ENCODE results near the gene RETREG1. TPM values are rescaled to one million over a fixed set of nuclear protein-coding genes. Genes with fewer than 3 reads are reported as not detected.

The RETREG1 gene
- total and polyA plus RNA-seq, 2 experiments from 2014 or later = 23.8 to 24.0 TPM

DNA sequence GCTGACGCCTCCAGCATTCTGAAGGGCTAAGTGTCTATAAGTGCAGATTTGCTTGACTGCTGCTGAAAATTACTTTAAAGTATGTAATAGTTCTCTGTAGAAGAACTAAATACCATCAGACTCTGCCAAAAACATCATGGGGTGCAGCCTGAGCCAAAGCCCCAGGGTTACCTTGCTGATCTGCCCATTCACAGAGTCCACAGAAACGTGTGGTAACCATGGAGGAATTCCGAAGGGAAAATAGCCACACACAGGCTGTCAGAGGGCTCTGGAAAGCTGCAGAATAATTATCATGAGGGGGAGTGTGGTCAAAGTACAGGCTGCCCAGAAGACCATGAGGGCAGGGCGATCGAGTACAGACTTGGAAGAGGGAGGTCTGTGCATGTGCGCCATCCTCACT is 36.4 kb downstream of the RETREG1 start:
- Histone ChIP-seq H3K27ac (no peak overlapping the region), H3K4me2 (no peak overlapping the region), H2AFZ (no peak overlapping the region), H3K4me3 (no peak overlapping the region), H3K27me3 (no peaks in the 10 kb centered on the region), H3K79me2 (no peaks in the 10 kb centered on the region), H4K20me1 (ENCODE audit: insufficient read depth, poor library complexity, severe bottlenecking) (no peaks in the 10 kb centered on the region), H3K9me2 (replicated peaks; ENCODE audit: insufficient read depth) (no peaks in the 10 kb centered on the region), H3K9me3 (ENCODE audit: low read depth) (no peaks in the 10 kb centered on the region), H3K36me3 (replicated peaks; ENCODE audit: insufficient read depth, low read depth) (no peaks in the 10 kb centered on the region), H3K4me1 (ENCODE audit: insufficient read depth) (peaks cover 4% of the 10 kb centered on the region)
- TF ChIP-seq EZH2phosphoT487 (IDR thresholded peaks at IDR 0.05; ENCODE audit: low read depth, severe bottlenecking, unreplicated experiment) (no peak), EZH2 (IDR thresholded peaks at IDR 0.05; ENCODE audit: borderline replicate concordance) (no peak)
- TF ChIP-seq, protein P1, sequence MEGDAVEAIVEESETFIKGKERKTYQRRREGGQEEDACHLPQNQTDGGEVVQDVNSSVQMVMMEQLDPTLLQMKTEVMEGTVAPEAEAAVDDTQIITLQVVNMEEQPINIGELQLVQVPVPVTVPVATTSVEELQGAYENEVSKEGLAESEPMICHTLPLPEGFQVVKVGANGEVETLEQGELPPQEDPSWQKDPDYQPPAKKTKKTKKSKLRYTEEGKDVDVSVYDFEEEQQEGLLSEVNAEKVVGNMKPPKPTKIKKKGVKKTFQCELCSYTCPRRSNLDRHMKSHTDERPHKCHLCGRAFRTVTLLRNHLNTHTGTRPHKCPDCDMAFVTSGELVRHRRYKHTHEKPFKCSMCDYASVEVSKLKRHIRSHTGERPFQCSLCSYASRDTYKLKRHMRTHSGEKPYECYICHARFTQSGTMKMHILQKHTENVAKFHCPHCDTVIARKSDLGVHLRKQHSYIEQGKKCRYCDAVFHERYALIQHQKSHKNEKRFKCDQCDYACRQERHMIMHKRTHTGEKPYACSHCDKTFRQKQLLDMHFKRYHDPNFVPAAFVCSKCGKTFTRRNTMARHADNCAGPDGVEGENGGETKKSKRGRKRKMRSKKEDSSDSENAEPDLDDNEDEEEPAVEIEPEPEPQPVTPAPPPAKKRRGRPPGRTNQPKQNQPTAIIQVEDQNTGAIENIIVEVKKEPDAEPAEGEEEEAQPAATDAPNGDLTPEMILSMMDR (IDR thresholded peaks at IDR 0.05; ENCODE audit: poor library complexity) = no peak
- DNase-seq (ENCODE audit: low spot score) = no peak
- 77% methylated on average over 6 of the region's 6 CpGs for WGBS (ENCODE audit: low lambda C conversion rate, missing lambda C conversion rate)

DNA sequence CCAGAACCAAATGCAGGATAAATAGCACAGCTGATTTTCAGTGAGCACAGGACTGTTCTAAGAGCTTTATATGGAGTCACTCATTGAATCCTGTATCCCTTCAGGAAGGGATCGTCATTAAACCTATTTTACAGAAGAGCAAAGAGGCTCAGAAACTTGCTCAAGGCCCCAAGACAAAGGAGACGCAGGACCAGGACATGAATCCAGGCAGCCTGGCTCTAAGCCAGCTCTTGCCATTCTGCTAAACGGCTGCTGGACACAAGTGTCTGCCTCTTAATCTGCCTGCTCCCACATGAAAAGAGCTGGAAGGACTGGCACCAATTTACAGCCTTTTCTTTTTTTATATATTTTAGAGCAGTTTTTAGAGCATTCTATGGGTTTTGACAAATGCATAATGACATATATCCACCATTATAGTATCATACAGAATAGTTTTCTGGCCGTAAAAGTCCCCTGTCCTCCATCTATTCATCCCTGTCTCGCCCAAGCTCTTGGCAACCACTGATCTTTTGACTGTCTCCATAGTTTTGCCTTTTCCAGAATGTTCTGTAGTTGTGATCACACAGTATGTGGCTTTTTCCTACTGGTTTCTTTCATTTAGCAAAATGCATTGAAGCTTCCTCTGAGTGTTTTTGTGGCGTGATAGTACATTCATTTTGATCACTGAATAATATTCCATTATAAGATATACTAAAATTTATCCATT is 37.5 kb downstream of the RETREG1 start:
- Histone ChIP-seq H3K4me1 (ENCODE audit: insufficient read depth) (peaks cover 6% of the 10 kb centered on the region), H2AFZ (no peak overlapping the region), H3K9me3 (ENCODE audit: low read depth) (no peaks in the 10 kb centered on the region), H4K20me1 (ENCODE audit: insufficient read depth, poor library complexity, severe bottlenecking) (no peaks in the 10 kb centered on the region), H3K27me3 (no peaks in the 10 kb centered on the region), H3K4me3 (no peak overlapping the region), H3K9me2 (replicated peaks; ENCODE audit: insufficient read depth) (no peaks in the 10 kb centered on the region), H3K79me2 (no peaks in the 10 kb centered on the region), H3K27ac (no peak overlapping the region), H3K36me3 (replicated peaks; ENCODE audit: insufficient read depth, low read depth) (no peaks in the 10 kb centered on the region), H3K4me2 (no peak overlapping the region)
- TF ChIP-seq EZH2 (IDR thresholded peaks at IDR 0.05; ENCODE audit: borderline replicate concordance) = no peak
- TF ChIP-seq EZH2phosphoT487 (IDR thresholded peaks at IDR 0.05; ENCODE audit: low read depth, severe bottlenecking, unreplicated experiment) = no peak
- TF ChIP-seq, protein P1 (IDR thresholded peaks at IDR 0.05; ENCODE audit: poor library complexity) = no peak
- 68% methylated on average over 6 of the region's 6 CpGs for WGBS (ENCODE audit: low lambda C conversion rate, missing lambda C conversion rate)
- no peak for DNase-seq (ENCODE audit: low spot score)

DNA sequence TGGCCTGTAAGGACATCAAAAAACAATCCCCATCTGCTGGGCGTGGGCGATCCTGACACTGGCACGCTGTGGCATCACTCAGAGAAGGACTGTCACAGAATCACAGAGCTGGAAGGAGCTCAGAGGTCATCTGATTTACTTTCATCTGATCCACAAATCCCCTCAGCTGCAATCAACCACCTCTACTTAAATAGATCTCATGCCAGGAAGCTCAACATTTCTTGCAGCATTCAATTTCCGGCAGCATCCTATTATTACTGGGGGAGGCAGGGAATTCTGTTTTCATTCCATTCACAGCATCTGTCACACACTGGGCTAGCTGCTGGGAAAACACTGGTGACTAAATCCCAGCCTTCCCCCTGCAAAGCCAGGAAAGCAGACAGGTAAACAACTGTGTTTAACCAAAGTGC is 38.3 kb downstream of the RETREG1 start:
- TF ChIP-seq EZH2 (IDR thresholded peaks at IDR 0.05; ENCODE audit: borderline replicate concordance) (no peak), EZH2phosphoT487 (IDR thresholded peaks at IDR 0.05; ENCODE audit: low read depth, severe bottlenecking, unreplicated experiment) (no peak)
- TF ChIP-seq, protein P1 (IDR thresholded peaks at IDR 0.05; ENCODE audit: poor library complexity) = no peak
- Histone ChIP-seq H4K20me1 (ENCODE audit: insufficient read depth, poor library complexity, severe bottlenecking) (no peaks in the 10 kb centered on the region), H3K9me3 (ENCODE audit: low read depth) (no peaks in the 10 kb centered on the region), H3K36me3 (replicated peaks; ENCODE audit: insufficient read depth, low read depth) (no peaks in the 10 kb centered on the region), H3K4me1 (ENCODE audit: insufficient read depth) (peaks cover 6% of the 10 kb centered on the region), H3K4me3 (no peak overlapping the region), H3K79me2 (no peaks in the 10 kb centered on the region), H3K4me2 (no peak overlapping the region), H2AFZ (no peak overlapping the region), H3K9me2 (replicated peaks; ENCODE audit: insufficient read depth) (no peaks in the 10 kb centered on the region), H3K27ac (no peak overlapping the region), H3K27me3 (no peaks in the 10 kb centered on the region)
- no peak for DNase-seq (ENCODE audit: low spot score)
- WGBS (ENCODE audit: low lambda C conversion rate, missing lambda C conversion rate) = 87% methylated on average over 4 of the region's 4 CpGs
